Upper lobe of right lung (tissue), 1 donor: ENCODE results near the gene RASAL2. TPM values are rescaled to one million over a fixed set of nuclear protein-coding genes. Genes with fewer than 3 reads are reported as not detected.

Experiments used
- ATAC-seq: fragments of 200-7000 bp; cut with Tn5 transposase; one replicate; pipeline ENCODE4 v1.9.1; 2020; ENCODE audit warnings: mild to moderate bottlenecking, moderate library complexity
- DNase-seq: peaks from one replicate; pipeline ENCODE4 v3.0.0-alpha.2; 2020
- H3K27ac ChIP-seq: fragments of 200-600 bp; one replicate; pipeline ENCODE4 v1.8.0; 2022
- H3K27me3 ChIP-seq: fragments of 200-600 bp; one replicate; pipeline ENCODE4 v1.8.0; 2022; ENCODE audit warnings: mild to moderate bottlenecking
- H3K36me3 ChIP-seq: fragments of 200-600 bp; one replicate; pipeline ENCODE4 v1.8.0; 2022
- H3K4me1 ChIP-seq: fragments of 200-600 bp; one replicate; pipeline ENCODE4 v1.8.0; 2022
- H3K4me3 ChIP-seq: fragments of 200-600 bp; one replicate; pipeline ENCODE4 v1.8.0; 2022; ENCODE audit warnings: mild to moderate bottlenecking
- H3K9me3 ChIP-seq: fragments of 200-600 bp; one replicate; pipeline ENCODE4 v1.8.0; 2022
- intact Hi-C: fragments of 100-400 bp; cut with DNase I; formaldehyde crosslinking; loops from one replicate; pipeline ENCODE4 v1.11.0; 2022
- total RNA-seq: library from RNA; stranded (reverse); fragmentation: NEBNext Ultra II Directional; extraction: Animal tissue kit (Norgen Biotek cat#: 25700); gene quantifications from one replicate; pipeline ENCODE4 v1.2.1, GENCODE V29; 2021
- TF ChIP-seq, protein P1 (sequence below): fragments of 200-600 bp; IDR thresholded peaks from one replicate; pipeline ENCODE4 v1.8.0; 2022; ENCODE audit warnings: antibody characterized with exemption
- donor health status: DM: no; HTN: yes; CAD: no; lungs with severe emphysema.

The RASAL2 gene
- total RNA-seq, 1 donor from 2014 or later: 39.4 TPM

GRCh38 chr1:178434899-178435435, 341.1 kb downstream of the RASAL2 start:
- no peak overlapping the region for H3K27ac ChIP-seq
- H3K4me3 ChIP-seq: no peak overlapping the region
- ATAC-seq (peak; percentile 12), DNase-seq (no peak)
- no peaks in the 10 kb centered on the region for H3K9me3 ChIP-seq
- H3K27me3 ChIP-seq: no peaks in the 10 kb centered on the region
- TF ChIP-seq, protein P1, sequence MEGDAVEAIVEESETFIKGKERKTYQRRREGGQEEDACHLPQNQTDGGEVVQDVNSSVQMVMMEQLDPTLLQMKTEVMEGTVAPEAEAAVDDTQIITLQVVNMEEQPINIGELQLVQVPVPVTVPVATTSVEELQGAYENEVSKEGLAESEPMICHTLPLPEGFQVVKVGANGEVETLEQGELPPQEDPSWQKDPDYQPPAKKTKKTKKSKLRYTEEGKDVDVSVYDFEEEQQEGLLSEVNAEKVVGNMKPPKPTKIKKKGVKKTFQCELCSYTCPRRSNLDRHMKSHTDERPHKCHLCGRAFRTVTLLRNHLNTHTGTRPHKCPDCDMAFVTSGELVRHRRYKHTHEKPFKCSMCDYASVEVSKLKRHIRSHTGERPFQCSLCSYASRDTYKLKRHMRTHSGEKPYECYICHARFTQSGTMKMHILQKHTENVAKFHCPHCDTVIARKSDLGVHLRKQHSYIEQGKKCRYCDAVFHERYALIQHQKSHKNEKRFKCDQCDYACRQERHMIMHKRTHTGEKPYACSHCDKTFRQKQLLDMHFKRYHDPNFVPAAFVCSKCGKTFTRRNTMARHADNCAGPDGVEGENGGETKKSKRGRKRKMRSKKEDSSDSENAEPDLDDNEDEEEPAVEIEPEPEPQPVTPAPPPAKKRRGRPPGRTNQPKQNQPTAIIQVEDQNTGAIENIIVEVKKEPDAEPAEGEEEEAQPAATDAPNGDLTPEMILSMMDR: no peak
- intact Hi-C loops: no loop called here
- H3K36me3 ChIP-seq: peaks cover 3% of the 10 kb centered on the region
- H3K4me1 ChIP-seq: no peaks in the 10 kb centered on the region

- Histone ChIP-seq H3K4me1 (no peaks in the 10 kb centered on the region), H3K9me3 (no peaks in the 10 kb centered on the region), H3K4me3 (no peak overlapping the region), H3K36me3 (peaks cover 14% of the 10 kb centered on the region), H3K27ac (no peak overlapping the region), H3K27me3 (no peaks in the 10 kb centered on the region)
- TF ChIP-seq, protein P1: no peak
- DNase-seq: no peak
- no peak for ATAC-seq
- intact Hi-C loops: no loop called here
These were observed 343.0 kb downstream of the RASAL2 start for GRCh38 chr1:178436899-178437298.

DNA sequence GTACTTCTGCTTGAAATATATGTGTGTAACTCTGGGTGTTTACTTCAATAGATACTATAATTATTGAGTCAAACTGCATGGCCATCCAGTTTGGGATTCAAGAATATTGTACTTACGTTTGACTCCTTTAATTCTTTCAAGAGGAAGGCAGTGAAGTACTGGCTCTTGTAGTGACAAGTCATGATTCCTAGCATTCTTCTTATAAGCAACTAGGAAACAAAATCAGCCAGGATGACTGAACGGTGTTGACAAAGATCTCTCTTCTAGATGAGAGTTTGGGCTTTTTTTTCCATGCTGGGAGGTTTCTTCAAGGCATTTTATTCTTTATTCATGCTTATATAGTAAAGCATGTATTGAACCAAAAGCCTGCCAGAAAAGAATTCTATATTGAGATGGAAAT, 344.5 kb downstream of the RASAL2 start:
- intact Hi-C loops: no loop called here
- TF ChIP-seq, protein P1: no peak
- ATAC-seq: peak; percentile 36

GRCh38 chr1:178442925-178443324, 349.0 kb downstream of the RASAL2 start:
- DNase-seq: no peak
- intact Hi-C loops: no loop called here
- H3K27me3 ChIP-seq: no peaks in the 10 kb centered on the region
- H3K27ac ChIP-seq: no peak overlapping the region
- no peaks in the 10 kb centered on the region for H3K4me1 ChIP-seq
- peaks cover 42% of the 10 kb centered on the region for H3K36me3 ChIP-seq
- H3K4me3 ChIP-seq: no peak overlapping the region
- ATAC-seq: no peak
- H3K9me3 ChIP-seq: no peaks in the 10 kb centered on the region
- TF ChIP-seq, protein P1: no peak

More for the DNA sequence above, 344.5 kb downstream of the RASAL2 start:
- Histone ChIP-seq H3K36me3 (peaks cover 29% of the 10 kb centered on the region), H3K27me3 (no peaks in the 10 kb centered on the region), H3K9me3 (no peaks in the 10 kb centered on the region), H3K4me3 (no peak overlapping the region), H3K27ac (no peak overlapping the region), H3K4me1 (no peaks in the 10 kb centered on the region)
- DNase-seq: no peak

DNA sequence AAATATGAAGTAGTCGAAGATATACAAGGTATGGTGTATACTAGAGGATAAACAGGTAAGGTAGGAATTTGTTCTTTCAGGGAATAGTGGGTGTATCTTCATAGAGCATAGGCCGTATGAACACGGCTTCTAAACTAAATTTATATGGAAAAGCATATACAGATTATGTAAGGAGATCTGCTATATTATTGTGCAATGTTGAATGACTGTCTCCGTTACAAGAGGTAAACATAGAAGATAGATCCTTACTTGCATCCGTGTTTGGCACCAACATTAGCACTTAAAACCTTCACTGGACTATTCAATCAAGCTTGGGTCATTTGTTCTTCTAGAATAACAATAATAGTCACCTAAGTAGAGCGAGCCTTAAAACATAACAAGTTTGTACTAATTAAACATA, 357.0 kb downstream of the RASAL2 start:
- TF ChIP-seq, protein P1: no peak
- Histone ChIP-seq H3K9me3 (no peaks in the 10 kb centered on the region), H3K4me1 (no peaks in the 10 kb centered on the region), H3K36me3 (peaks cover 21% of the 10 kb centered on the region), H3K4me3 (no peak overlapping the region), H3K27ac (no peak overlapping the region), H3K27me3 (no peaks in the 10 kb centered on the region)
- intact Hi-C loops: no loop called here
- ATAC-seq (no peak), DNase-seq (no peak)

DNA sequence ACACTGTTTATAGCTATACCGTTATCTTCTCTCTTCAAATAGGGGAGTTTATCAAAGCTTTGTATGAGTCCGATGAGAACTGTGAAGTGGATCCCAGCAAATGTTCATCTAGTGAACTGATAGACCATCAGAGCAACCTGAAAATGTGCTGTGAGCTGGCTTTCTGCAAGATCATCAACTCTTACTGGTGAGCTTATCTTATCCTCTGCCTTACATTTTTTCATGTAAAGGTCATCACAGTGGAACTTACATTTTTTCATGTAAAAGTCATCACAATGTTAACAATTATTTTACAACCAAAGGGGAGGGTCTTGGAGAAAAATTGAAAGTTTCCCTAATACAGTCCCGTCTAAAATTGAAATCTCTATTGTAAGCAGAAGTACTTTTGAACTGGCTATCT, 357.6 kb downstream of the RASAL2 start:
- peaks cover 16% of the 10 kb centered on the region for H3K36me3 ChIP-seq
- DNase-seq: no peak
- H3K9me3 ChIP-seq: no peaks in the 10 kb centered on the region
- H3K27me3 ChIP-seq: no peaks in the 10 kb centered on the region
- no peak overlapping the region for H3K4me3 ChIP-seq
- H3K27ac ChIP-seq: no peak overlapping the region
- TF ChIP-seq, protein P1: no peak
- H3K4me1 ChIP-seq: no peaks in the 10 kb centered on the region
- intact Hi-C loops: no loop called here
- ATAC-seq: no peak
